ENCODE measurements around the gene TMEM51. TPM values are rescaled to one million over a fixed set of nuclear protein-coding genes. Genes with fewer than 3 reads are reported as not detected.

The TMEM51 gene
- total and polyA plus RNA-seq, 8 donors = 18.2 to 42.1 (median 25.6) TPM

GRCh38 chr1:15218287-15219279, 65.0 kb downstream of the TMEM51 start:
- DNase-seq = peak in 1 of 6 donors; percentile 31
- TF ChIP-seq CTCF (IDR thresholded peaks at IDR 0.05) = no peak
- H3K4me3 ChIP-seq = no peak overlapping the region
- H3K27me3 ChIP-seq = no peaks in the 10 kb centered on the region
- no peak for FAIRE-seq
- WGBS, 2 donors = 61 to 64% methylated on average over 6 of the region's 6 CpGs
- H3K27ac ChIP-seq = peak overlapping the region in 1 of 4 donors; percentile 8
- H3K4me1 ChIP-seq = peaks cover 0 to 16% (median 9%) of the 10 kb centered on the region in 3 donors
- H3K9me3 ChIP-seq = no peaks in the 10 kb centered on the region
- ATAC-seq = peak; percentile 29 to 62 (median 38)
- H3K36me3 ChIP-seq = peaks cover 0 to 24% (median 4%) of the 10 kb centered on the region in 3 donors
- intact Hi-C loops (cut with DNase I) = loop anchor here in 1 of 3 donors (10.0 kb wide), 1 partner anchor 54 kb away; no protein-coding TSS in a partner anchor

- TF ChIP-seq CTCF (IDR thresholded peaks at IDR 0.05) = no peak
- Histone ChIP-seq H3K27ac (no peak overlapping the region), H3K4me1 (peaks cover 0 to 16% (median 9%) of the 10 kb centered on the region in 3 donors), H3K9me3 (no peaks in the 10 kb centered on the region), H3K27me3 (no peaks in the 10 kb centered on the region), H3K36me3 (peaks cover 0 to 24% (median 4%) of the 10 kb centered on the region in 3 donors), H3K4me3 (no peak overlapping the region)
- WGBS, 2 donors = 88 to 95% methylated on average over 22 of the region's 22 CpGs
- ATAC-seq (no peak), DNase-seq (no peak), FAIRE-seq (no peak)
- intact Hi-C loops (cut with DNase I) = loop anchor here in 1 of 3 donors (10.0 kb wide), 1 partner anchor 55 kb away; no protein-coding TSS in a partner anchor
These were observed 65.9 kb downstream of the TMEM51 start for GRCh38 chr1:15219280-15220023.

GRCh38 chr1:15220024-15220392, 66.5 kb downstream of the TMEM51 start:
- intact Hi-C loops (cut with DNase I) = no loop called here
- DNase-seq (no peak), FAIRE-seq (no peak), ATAC-seq (no peak)
- no peaks in the 10 kb centered on the region for H3K9me3 ChIP-seq
- peaks cover 0 to 18% (median 4%) of the 10 kb centered on the region in 3 donors for H3K36me3 ChIP-seq
- no peak for TF ChIP-seq CTCF (IDR thresholded peaks at IDR 0.05)
- WGBS, 2 donors = 75 to 79% methylated on average over 12 of the region's 12 CpGs
- H3K4me3 ChIP-seq = no peak overlapping the region
- peaks cover 0 to 16% (median 9%) of the 10 kb centered on the region in 3 donors for H3K4me1 ChIP-seq
- no peak overlapping the region for H3K27ac ChIP-seq
- H3K27me3 ChIP-seq = no peaks in the 10 kb centered on the region

GRCh38 chr1:15220825-15221431, 67.4 kb downstream of the TMEM51 start:
- DNase-seq (peak in 1 of 6 donors; percentile 65), ATAC-seq (peak in 3 of 4 donors; percentile 27 to 58 (median 34)), FAIRE-seq (no peak)
- TF ChIP-seq CTCF (IDR thresholded peaks at IDR 0.05) = no peak
- intact Hi-C loops (cut with DNase I) = no loop called here
- Histone ChIP-seq H3K9me3 (no peaks in the 10 kb centered on the region), H3K4me3 (no peak overlapping the region), H3K27me3 (no peaks in the 10 kb centered on the region), H3K36me3 (peaks cover 0 to 12% (median 4%) of the 10 kb centered on the region in 3 donors), H3K27ac (no peak overlapping the region), H3K4me1 (peaks cover 0 to 16% (median 9%) of the 10 kb centered on the region in 3 donors)
- 52 to 54% methylated on average over 7 of the region's 7 CpGs for WGBS, 2 donors
